ENCODE data around the gene TAS1R3. TPM values are rescaled to one million over a fixed set of nuclear protein-coding genes. Genes with fewer than 3 reads are reported as not detected.

The TAS1R3 gene
- total and polyA plus RNA-seq, 2 experiments from 2014 or later = 0.14 TPM; not detected in 1

GRCh38 chr1:1381294-1381693 is 50.2 kb downstream of the TAS1R3 start:
- Mint-ChIP-seq H3K9me3 (no peaks in the 10 kb centered on the region; the same call in 2 of the 3 replicates), H3K4me1 (peaks cover 3% of the 10 kb centered on the region; the same call in 2 of the 3 replicates), H3K36me3 (ENCODE audit: low read depth) (peaks cover 23% of the 10 kb centered on the region), H3K4me3 (no peak overlapping the region), H3K27ac (no peak overlapping the region), H3K27me3 (ENCODE audit: insufficient read depth, low read depth, poor library complexity) (peaks cover 3% of the 10 kb centered on the region)
- no peak for TF ChIP-seq NANOG (IDR thresholded peaks at IDR 0.05; ENCODE audit: borderline replicate concordance)
- no peak for TF ChIP-seq ZNF114 (CRISPR knock-in tag; IDR thresholded peaks at IDR 0.05)
- no peak for TF ChIP-seq ETS1 (IDR thresholded peaks at IDR 0.05)
- TF ChIP-seq CTCF (conservative IDR thresholded peaks at IDR 0.05; ENCODE audit: low read depth in 2 of 2) = no peak
- no peak for TF ChIP-seq ZNF462 (CRISPR knock-in tag; IDR thresholded peaks at IDR 0.05)
- no peak for TF ChIP-seq REST (IDR thresholded peaks at IDR 0.05; ENCODE audit: unreplicated experiment)
- TF ChIP-seq ZNF331 (CRISPR knock-in tag; IDR thresholded peaks at IDR 0.05; ENCODE audit: low read depth) = no peak
- no peak for TF ChIP-seq EZH2phosphoT487 (IDR thresholded peaks at IDR 0.05; ENCODE audit: unreplicated experiment)
- TF ChIP-seq POLR2AphosphoS5 (IDR thresholded peaks at IDR 0.05; ENCODE audit: low read depth) = no peak
- TF ChIP-seq STAT1 (IDR thresholded peaks at IDR 0.05; ENCODE audit: unreplicated experiment) = no peak
- TF ChIP-seq JUNB (IDR thresholded peaks at IDR 0.05; ENCODE audit: unreplicated experiment) = no peak
- TF ChIP-seq CREB1 (CRISPR knock-in tag; IDR thresholded peaks at IDR 0.05; ENCODE audit: low read depth) = no peak
- TF ChIP-seq EZH2 (IDR thresholded peaks at IDR 0.05; ENCODE audit: low read depth, unreplicated experiment) = no peak
- Histone ChIP-seq H3K27ac (ENCODE audit: low read depth) (no peak overlapping the region), H4K20me1 (replicated peaks; ENCODE audit: insufficient read depth) (no peaks in the 10 kb centered on the region; the same call in 1 of the 2 replicates), H3K27me3 (ENCODE audit: insufficient read depth) (no peaks in the 10 kb centered on the region), H3K36me3 (ENCODE audit: insufficient read depth) (peaks cover 4% of the 10 kb centered on the region; the same call in 1 of the 2 replicates), H3K4me1 (ENCODE audit: insufficient read depth) (peaks cover 3% of the 10 kb centered on the region; the same call in 1 of the 2 replicates), H3K4me2 (no peak overlapping the region), H3K4me3 (no peak overlapping the region), H3K79me2 (replicated peaks; ENCODE audit: insufficient read depth) (0 out of 2 replicates have a peak, but pooled peaks cover 5% of the 10 kb centered on the region), H3K9me2 (ENCODE audit: insufficient read depth) (no peaks in the 10 kb centered on the region), H2AFZ (no peak overlapping the region), H3F3A (replicated peaks; ENCODE audit: low read depth) (peaks cover 6% of the 10 kb centered on the region)
- no peak for DNase-seq (ENCODE audit: low spot score)
- no peak for ATAC-seq
